ENCODE data around the gene SMCO4. TPM values are rescaled to one million over a fixed set of nuclear protein-coding genes. Genes with fewer than 3 reads are reported as not detected.

SMCO4 gene
- total RNA-seq, 1 donor from 2014 or later: 35.1 TPM

- no peaks in the 10 kb centered on the region for H3K4me1 ChIP-seq
- H3K4me3 ChIP-seq: no peak overlapping the region
- H3K79me2 ChIP-seq (ENCODE audit: low read depth): no peaks in the 10 kb centered on the region
- no peaks in the 10 kb centered on the region for H3K9me3 Mint-ChIP-seq
- no peak overlapping the region for H3K4me2 ChIP-seq
- TF ChIP-seq EZH2 (IDR thresholded peaks at IDR 0.05): no peak
- no peak for TF ChIP-seq EZH2phosphoT487 (IDR thresholded peaks at IDR 0.05)
- TF ChIP-seq CTCF (IDR thresholded peaks at IDR 0.05): no peak
- H3K4me1 Mint-ChIP-seq: peaks cover 5% of the 10 kb centered on the region
- no peaks in the 10 kb centered on the region for H3K9me3 ChIP-seq (ENCODE audit: low read depth)
- no peaks in the 10 kb centered on the region for H3F3A ChIP-seq (ENCODE audit: low read depth)
- no peak overlapping the region for H3K27ac Mint-ChIP-seq
- DNase-seq (ENCODE audit: low spot score): no peak
- H3K27me3 ChIP-seq: no peaks in the 10 kb centered on the region
- H4K20me1 ChIP-seq (ENCODE audit: low read depth): no peaks in the 10 kb centered on the region
- no peaks in the 10 kb centered on the region for H3K27me3 Mint-ChIP-seq (ENCODE audit: insufficient read depth, low read depth)
- H3K36me3 Mint-ChIP-seq: no peaks in the 10 kb centered on the region
- H3K36me3 ChIP-seq: no peaks in the 10 kb centered on the region
- H3K4me3 Mint-ChIP-seq: no peak overlapping the region
- H3K27ac ChIP-seq: no peak overlapping the region
- H3K9ac ChIP-seq: no peak overlapping the region
- H2AFZ ChIP-seq (replicated peaks): no peak overlapping the region
These were observed 30.0 kb upstream of the SMCO4 start for GRCh38 chr11:93573184-93573583.

GRCh38 chr11:93572621-93573020 lies 29.4 kb upstream of the SMCO4 start:
- H3K27me3 Mint-ChIP-seq (ENCODE audit: insufficient read depth, low read depth): no peaks in the 10 kb centered on the region
- no peak for TF ChIP-seq EZH2phosphoT487 (IDR thresholded peaks at IDR 0.05)
- no peak for TF ChIP-seq EZH2 (IDR thresholded peaks at IDR 0.05)
- TF ChIP-seq CTCF (IDR thresholded peaks at IDR 0.05): no peak
- H3K79me2 ChIP-seq (ENCODE audit: low read depth): no peaks in the 10 kb centered on the region
- no peak for DNase-seq (ENCODE audit: low spot score)
- no peak overlapping the region for H2AFZ ChIP-seq (replicated peaks)
- no peaks in the 10 kb centered on the region for H3K9me3 ChIP-seq (ENCODE audit: low read depth)
- H3F3A ChIP-seq (ENCODE audit: low read depth): no peaks in the 10 kb centered on the region
- H3K4me3 ChIP-seq: no peak overlapping the region
- no peak overlapping the region for H3K27ac ChIP-seq
- H3K9me3 Mint-ChIP-seq: no peaks in the 10 kb centered on the region
- H3K36me3 ChIP-seq: no peaks in the 10 kb centered on the region
- H3K36me3 Mint-ChIP-seq: no peaks in the 10 kb centered on the region
- H3K4me3 Mint-ChIP-seq: no peak overlapping the region
- no peaks in the 10 kb centered on the region for H3K4me1 ChIP-seq
- H3K27me3 ChIP-seq: no peaks in the 10 kb centered on the region
- no peak overlapping the region for H3K4me2 ChIP-seq
- no peak overlapping the region for H3K9ac ChIP-seq
- H3K27ac Mint-ChIP-seq: no peak overlapping the region
- H3K4me1 Mint-ChIP-seq: peaks cover 5% of the 10 kb centered on the region
- no peaks in the 10 kb centered on the region for H4K20me1 ChIP-seq (ENCODE audit: low read depth)

DNA sequence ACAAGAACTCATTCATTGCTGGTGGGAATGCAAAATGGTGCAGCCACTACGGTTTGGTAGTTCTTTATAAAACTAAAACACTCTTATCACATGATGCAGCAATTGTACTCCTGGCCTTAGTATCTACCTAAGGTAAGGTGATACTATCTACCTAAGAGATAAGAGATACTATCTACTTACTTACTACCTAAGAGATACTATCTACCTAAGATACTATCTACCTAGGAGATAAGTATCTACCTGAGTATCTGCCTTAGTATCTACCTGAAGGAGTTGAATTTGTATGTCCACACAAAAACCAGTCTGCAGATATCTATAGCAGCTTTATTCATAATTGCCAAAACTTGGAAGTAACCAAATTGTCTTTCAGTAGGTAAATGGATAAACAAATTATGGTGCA lies 29.0 kb upstream of the SMCO4 start:
- Histone ChIP-seq H3K4me2 (no peak overlapping the region), H3F3A (ENCODE audit: low read depth) (no peaks in the 10 kb centered on the region), H3K36me3 (no peaks in the 10 kb centered on the region), H3K9me3 (ENCODE audit: low read depth) (no peaks in the 10 kb centered on the region), H3K9ac (no peak overlapping the region), H3K79me2 (ENCODE audit: low read depth) (no peaks in the 10 kb centered on the region), H3K27ac (no peak overlapping the region), H2AFZ (replicated peaks) (no peak overlapping the region), H3K4me1 (no peaks in the 10 kb centered on the region), H3K4me3 (no peak overlapping the region), H3K27me3 (no peaks in the 10 kb centered on the region), H4K20me1 (ENCODE audit: low read depth) (no peaks in the 10 kb centered on the region)
- DNase-seq (ENCODE audit: low spot score): no peak
- Mint-ChIP-seq H3K9me3 (no peaks in the 10 kb centered on the region), H3K4me1 (peaks cover 5% of the 10 kb centered on the region), H3K4me3 (no peak overlapping the region), H3K27ac (no peak overlapping the region), H3K36me3 (no peaks in the 10 kb centered on the region), H3K27me3 (ENCODE audit: insufficient read depth, low read depth) (no peaks in the 10 kb centered on the region)
- TF ChIP-seq CTCF (IDR thresholded peaks at IDR 0.05) (no peak), EZH2 (IDR thresholded peaks at IDR 0.05) (no peak), EZH2phosphoT487 (IDR thresholded peaks at IDR 0.05) (no peak)
